Ecto neural progenitor cell (in vitro differentiated cells): ENCODE results near the gene TMEM163.
"Not testable (repeated sequence)": the region's sequence is repeated elsewhere in the genome, so short reads cannot be mapped to it uniquely, and the experiment has no call there.

Source experiments
- DNase-seq: peaks from one replicate; pipeline ENCODE4 v3.0.0-alpha.2; 2018; ENCODE audit warnings: low spot score

Gene TMEM163

DNA sequence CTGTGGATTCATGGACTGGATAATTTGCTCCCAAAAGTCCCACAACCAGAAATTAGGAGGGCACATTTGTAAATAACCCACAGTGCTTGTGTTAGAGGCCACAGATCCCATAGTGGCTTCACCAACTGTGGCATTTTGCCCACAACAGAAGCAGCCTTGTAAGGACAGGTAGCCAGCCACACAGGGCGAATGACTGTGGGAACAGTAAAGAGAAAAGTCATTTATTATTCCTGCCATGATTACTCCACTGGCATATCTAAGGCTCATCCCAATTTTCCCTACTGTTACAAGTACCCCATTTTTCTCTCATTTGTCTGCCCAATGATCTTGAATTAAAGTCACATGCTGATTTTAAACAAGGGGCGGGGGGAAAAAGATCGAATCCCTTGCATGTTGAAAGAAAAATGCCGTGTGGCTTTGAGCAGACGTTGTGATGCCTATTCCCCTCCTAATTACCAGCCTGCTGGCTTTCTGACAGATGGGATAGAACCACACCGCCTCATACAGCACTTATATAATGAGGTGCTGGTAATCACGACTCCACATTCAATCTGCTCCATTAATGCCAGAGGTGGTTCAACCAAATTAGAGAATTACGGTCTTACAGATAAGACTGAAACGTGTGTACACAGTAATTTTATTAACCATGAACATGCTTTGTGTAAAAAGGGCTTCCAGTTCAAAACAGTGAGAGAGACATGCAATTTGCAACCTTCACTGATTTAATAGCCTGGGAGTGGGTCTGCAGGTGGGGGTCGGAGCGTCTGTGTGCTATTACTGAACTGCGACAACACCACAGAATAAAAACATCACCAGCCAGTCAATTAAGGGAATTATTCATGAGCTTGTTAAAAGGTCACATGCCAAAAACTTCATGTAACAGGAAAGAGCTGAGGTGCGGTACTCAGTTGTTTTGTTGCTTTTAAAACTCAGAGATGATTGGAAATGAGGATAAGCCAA is 196.0 kb downstream of the TMEM163 start:
- no peak for DNase-seq

DNA sequence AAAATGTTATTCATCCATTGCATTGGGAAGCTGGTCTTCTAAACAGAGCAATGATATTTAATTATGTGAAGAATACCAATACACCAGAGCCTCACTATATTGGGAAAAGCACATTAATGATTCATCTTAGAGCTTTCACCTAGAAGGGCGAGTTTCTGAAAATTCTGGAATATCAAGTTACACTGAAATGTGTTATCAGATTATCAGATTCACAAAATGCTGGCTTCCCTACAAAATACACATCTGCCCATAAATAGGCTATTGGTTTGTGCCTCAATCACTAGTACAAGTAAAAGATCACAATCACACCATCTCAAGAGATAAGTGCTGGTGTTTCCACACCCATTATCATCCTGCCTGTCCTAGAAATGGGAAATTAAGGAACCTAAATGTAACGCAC is 200.7 kb downstream of the TMEM163 start:
- DNase-seq: no peak

DNA sequence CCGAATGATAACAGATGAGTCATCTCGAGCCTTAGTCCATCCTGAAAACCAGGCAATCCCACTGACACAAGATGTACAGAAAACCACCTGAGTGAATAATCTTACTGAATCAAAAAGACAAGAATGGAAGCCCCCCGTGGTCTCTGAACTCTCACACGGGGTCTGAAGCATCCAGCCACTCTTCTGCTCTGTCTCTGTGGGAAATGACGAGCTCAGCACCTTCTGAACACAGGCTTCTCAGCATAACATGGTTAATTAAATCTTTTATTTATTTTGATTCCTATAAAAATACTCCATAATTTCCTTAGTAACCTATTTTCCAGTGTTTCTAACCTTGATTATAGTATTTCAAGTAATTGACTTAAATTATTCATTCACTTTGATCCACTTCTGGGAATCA is 203.7 kb downstream of the TMEM163 start:
- DNase-seq: no peak

DNA sequence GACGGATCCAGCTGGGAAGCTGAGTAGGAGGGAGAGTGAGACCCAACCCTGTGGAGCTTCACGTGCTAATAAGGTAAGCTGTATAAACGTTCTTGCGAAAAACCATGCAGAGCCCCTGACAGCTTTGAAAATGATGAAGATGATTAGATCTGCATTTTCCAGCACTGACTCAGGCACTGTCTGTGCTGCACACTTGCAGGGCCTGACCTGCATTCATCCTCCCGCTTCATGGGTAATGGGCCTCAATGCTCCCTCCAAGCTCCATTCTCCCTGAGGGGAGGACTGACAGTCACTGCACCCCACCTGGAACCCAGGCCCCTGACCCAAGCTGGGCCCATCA is 205.4 kb downstream of the TMEM163 start:
- no peak for DNase-seq

- DNase-seq: no peak
These were observed 205.9 kb downstream of the TMEM163 start for GRCh38 chr2:134512734-134513464.

GRCh38 chr2:134508391-134508790 is 210.4 kb downstream of the TMEM163 start:
- no peak for DNase-seq

- DNase-seq: no peak
These were observed 211.1 kb downstream of the TMEM163 start for GRCh38 chr2:134507697-134508096.

DNA sequence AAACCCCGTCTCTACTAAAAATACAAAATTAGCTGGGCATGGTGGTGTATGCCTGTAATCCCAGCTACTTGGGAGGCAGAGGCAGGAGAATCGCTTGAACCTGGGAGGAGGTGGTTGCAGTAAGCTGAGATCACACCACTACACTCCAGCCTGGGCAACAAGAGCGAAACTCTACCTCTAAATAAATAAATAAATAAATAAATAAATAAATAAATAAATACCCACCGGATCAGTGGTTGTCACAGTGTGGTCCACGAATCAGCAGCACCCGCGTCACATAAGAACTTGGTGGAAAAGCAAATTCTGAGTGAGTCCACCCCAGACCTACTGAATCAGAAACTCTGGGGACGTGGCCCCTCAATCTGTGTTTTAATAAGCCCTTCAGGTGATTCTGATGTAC is 211.6 kb downstream of the TMEM163 start:
- not testable (repeated sequence) for DNase-seq

GRCh38 chr2:134505446-134505845 is 213.4 kb downstream of the TMEM163 start:
- DNase-seq: no peak

DNA sequence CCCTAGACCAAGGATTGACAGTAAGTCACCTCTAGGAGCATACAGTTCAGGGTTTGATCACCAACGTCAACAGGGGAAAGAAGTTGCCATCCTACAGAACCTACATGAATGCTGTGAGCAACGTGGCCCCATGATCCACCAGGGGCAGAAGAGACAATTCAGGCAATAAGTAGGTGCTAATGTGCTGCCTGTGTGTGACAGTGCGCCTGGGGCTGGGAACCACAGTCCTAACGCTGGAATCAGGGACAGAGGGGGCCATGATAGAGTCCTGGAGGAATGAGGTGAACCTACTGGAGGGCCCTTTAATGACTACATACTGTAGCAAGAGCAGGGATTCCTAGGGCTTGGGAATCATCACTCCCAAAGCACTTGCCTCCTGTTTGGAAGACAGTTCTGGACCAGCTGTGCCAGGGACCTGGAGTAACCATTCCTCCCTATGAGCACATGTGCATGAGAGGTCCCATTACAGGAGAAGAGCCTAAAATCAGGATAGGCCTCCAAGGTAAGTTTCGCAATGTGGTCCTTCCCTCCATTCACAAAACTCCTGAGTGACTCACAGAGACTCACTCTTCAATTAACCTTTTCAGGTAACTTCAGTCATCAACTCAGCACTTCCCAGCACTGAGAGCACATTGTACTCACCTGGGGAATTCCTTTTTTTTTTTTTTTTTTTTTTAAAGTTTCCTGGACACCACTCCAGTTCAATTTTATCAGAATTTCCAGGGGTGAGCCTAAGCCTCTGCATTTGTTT is 214.0 kb downstream of the TMEM163 start:
- no peak for DNase-seq

DNA sequence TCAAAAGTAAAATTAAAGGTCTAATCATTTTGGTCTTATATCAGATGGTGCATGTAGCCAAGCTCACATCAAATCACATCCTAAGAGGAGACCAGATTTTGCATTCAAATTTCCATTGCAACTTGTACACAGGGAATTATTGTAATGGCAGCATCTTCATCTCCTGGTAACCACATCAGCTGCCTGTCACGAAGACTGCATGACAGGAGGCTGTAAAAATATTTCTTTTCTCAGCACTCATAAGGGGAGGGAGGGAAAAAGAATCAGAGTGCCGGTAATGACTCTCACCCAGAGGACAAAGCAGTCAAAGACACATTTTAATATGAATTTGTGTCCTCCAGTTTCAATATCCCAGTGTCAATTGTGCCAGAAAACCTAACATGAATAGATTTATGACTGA is 216.7 kb downstream of the TMEM163 start:
- DNase-seq: no peak

DNA sequence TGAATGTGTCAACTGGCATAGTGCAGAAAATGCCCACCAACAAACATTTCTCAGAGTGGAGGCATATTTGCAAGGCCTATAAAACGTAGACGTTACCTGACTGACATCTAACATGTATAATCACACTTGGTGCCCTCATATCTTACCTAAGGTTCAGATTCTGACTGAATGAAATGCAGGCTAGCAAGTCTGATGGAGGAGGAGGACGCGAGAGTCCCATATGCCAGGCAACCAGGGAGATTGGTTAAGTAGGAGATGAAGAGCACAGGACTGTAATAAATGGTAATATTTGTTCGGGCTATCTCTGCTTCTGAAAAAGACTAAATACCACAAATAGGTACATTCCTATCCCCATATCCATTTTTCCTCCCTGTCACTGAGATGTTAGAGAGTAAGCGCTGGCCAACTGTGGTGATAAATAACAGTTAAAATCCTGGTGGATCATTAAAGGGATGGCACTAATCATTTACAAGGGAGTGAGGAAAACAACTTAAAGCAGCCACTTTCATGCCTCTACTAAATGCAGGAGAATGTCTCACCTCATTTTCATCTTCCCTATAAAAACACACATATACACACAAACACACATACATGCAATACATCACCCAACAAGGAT is 217.2 kb downstream of the TMEM163 start:
- no peak for DNase-seq

DNA sequence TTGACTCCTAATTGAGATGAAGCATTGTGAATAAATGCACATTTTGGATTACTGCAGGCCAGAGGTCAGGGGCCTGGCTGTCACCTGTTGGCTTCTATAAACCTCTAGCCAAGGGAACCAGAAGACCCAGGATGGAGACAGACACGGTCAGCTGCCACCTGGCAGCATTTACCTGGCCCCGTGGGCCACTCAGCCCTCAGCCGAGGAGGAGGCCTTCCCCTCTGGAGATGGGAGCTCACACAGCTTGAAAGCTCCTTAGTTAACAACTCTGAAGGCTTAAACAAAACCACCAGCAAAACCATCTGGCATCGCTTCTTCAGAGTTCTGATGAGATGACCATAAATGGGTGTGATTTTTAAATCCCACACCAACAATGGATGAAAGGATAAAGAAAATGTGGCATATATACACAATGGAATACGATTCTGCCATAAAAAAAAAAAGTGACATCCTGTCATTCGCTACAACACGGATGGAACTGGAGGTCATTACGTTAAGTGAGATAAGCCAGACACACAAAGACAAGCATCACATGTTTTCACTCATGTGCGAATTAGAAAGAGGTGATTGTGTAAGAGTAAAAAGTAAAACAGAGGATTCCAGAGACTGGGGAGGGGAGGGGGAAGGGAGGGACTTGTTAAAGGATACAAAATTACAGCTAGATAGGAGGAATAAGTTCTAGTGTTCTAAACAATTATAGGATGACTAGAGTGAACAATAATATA is 218.4 kb downstream of the TMEM163 start:
- DNase-seq: no peak

GRCh38 chr2:134499307-134499926 is 219.4 kb downstream of the TMEM163 start:
- no peak for DNase-seq

GRCh38 chr2:134498654-134499053 is 220.1 kb downstream of the TMEM163 start:
- DNase-seq: no peak

- no peak for DNase-seq
These were observed 225.0 kb downstream of the TMEM163 start for GRCh38 chr2:134493797-134494196.

DNA sequence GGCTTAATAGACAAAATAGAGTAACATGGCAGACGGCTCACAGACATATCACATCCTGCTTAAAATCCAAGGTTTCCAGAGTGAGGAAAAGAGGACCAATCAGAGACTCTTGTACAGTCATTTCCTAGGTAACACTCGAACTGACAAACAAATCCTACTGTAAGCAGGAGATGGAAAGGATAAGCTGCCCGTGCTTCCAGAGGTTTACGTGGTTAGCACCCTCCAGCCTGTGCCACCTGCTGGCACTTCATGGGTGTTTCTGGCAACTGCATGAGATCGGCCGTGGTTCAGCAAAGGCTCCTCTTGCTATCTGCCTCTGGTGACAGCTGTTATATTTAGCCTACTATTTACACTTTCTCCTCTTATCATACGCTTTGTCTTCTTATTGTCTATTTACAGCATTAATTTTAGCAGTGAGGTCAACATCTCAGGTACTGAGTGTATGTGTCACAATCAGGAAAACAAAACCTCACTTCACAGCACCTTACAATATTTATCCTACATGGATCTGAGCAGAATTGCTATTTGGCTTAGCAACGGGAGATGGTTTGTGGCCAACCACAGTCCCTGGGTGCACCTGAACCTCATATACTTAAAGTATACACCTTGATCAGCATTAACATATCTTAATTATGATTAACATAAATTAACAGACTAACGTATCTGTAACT is 226.9 kb downstream of the TMEM163 start:
- no peak for DNase-seq

GRCh38 chr2:134491022-134491421 is 227.8 kb downstream of the TMEM163 start:
- DNase-seq: no peak

GRCh38 chr2:134490559-134490958 is 228.2 kb downstream of the TMEM163 start:
- DNase-seq: no peak

- no peak for DNase-seq
These were observed 228.9 kb downstream of the TMEM163 start for GRCh38 chr2:134489732-134490384.
